RWPE2 (cell line): Measurements from ENCODE around the gene HIBCH.

Experiments used
- ATAC-seq: fragments of 200-7000 bp; cut with Tn5 transposase; 3 replicates; pipeline ENCODE4 v1.9.1; 2021; ENCODE audit warnings: low read depth
- DNase-seq: peaks from one replicate; pipeline ENCODE4 v3.0.0-alpha.2; 2020; ENCODE audit warnings: low spot score
- H3K27ac ChIP-seq: fragments of 450-650 bp; 2 replicates; pipeline ENCODE4 v1.5.1; 2017; ENCODE audit warnings: mild to moderate bottlenecking; ENCODE audit not compliant: poor library complexity, severe bottlenecking
- H3K27me3 ChIP-seq: fragments of 250-450 bp; sonication (Bioruptor Pico); 2 replicates; pipeline ENCODE4 v1.5.1; 2021; ENCODE audit warnings: mild to moderate bottlenecking, moderate library complexity; ENCODE audit not compliant: insufficient read depth, poor library complexity, severe bottlenecking
- H3K36me3 ChIP-seq: fragments of 250-450 bp; sonication (Bioruptor Pico); 2 replicates; pipeline ENCODE4 v1.5.1; 2020; ENCODE audit warnings: low read depth, mild to moderate bottlenecking, moderate library complexity
- H3K4me1 ChIP-seq: fragments of 250-450 bp; sonication (Bioruptor Pico); 2 replicates; pipeline ENCODE4 v1.5.1; 2021; ENCODE audit warnings: mild to moderate bottlenecking, moderate library complexity; ENCODE audit not compliant: insufficient read depth, poor library complexity, severe bottlenecking
- H3K4me3 ChIP-seq: fragments of 250-450 bp; sonication (Bioruptor Pico); 2 replicates; pipeline ENCODE4 v1.5.1; 2021; ENCODE audit warnings: mild to moderate bottlenecking, moderate library complexity; ENCODE audit not compliant: severe bottlenecking
- H3K9me3 ChIP-seq: fragments of 250-450 bp; sonication (Bioruptor Pico); 2 replicates; pipeline ENCODE4 v1.5.1; 2021; ENCODE audit warnings: mild to moderate bottlenecking, moderate library complexity; ENCODE audit not compliant: severe bottlenecking
- TF ChIP-seq, protein P1 (sequence below): fragments of 450-650 bp; IDR thresholded peaks from one replicate; pipeline ENCODE4 v1.5.1; 2017; ENCODE audit warnings: mild to moderate bottlenecking, moderate library complexity; ENCODE audit not compliant: poor library complexity, severe bottlenecking

Gene HIBCH

DNA sequence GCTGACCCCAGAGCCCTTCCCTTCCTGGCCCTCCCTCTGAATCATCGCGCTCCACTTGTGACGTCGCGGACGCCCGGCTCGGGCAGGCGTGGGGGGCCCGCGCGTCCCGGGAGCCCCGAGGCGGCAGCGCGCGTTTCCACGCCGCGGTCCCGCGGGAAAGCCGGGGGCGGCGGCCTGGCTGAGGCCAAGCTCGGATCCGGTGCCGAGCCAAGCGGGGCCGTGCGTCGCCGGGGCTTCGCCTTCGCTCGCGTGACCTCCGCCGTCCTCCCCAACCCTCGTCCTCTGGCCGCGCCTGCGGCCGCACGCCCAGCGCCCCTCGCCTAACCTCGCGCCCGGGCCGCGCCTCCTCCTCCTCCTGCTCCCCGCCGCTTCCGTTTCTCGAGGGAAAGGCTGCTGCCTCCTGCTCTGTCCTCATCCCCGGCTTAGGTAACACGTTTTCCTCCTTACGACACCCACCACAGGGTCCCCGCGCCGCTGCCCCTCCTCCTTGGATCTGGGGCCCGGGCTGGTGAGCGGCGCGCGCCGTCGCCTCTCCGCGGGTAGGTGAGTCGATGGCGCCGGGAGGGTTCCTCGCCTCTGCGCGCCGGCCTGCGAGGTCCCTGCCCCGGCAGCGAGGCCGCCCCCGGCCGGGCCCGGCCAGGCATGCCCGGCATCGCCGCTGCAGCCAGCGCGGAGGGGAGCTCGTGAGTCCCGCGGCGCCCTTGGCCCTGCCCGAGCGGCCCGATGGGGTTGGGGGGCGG, 24.1 kb upstream of the HIBCH start, which contains the start of gene INPP1:
Gene INPP1 (plus strand): TSS at position 54 of the 740 bp plus-strand sequence. CDS start 16,514 bp downstream, outside the sequence.
- TF ChIP-seq, protein P1, sequence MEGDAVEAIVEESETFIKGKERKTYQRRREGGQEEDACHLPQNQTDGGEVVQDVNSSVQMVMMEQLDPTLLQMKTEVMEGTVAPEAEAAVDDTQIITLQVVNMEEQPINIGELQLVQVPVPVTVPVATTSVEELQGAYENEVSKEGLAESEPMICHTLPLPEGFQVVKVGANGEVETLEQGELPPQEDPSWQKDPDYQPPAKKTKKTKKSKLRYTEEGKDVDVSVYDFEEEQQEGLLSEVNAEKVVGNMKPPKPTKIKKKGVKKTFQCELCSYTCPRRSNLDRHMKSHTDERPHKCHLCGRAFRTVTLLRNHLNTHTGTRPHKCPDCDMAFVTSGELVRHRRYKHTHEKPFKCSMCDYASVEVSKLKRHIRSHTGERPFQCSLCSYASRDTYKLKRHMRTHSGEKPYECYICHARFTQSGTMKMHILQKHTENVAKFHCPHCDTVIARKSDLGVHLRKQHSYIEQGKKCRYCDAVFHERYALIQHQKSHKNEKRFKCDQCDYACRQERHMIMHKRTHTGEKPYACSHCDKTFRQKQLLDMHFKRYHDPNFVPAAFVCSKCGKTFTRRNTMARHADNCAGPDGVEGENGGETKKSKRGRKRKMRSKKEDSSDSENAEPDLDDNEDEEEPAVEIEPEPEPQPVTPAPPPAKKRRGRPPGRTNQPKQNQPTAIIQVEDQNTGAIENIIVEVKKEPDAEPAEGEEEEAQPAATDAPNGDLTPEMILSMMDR = no peak
- Histone ChIP-seq H3K4me1 (peaks cover 17% of the 10 kb centered on the region), H3K27ac (peak within 1 kb of the TSS; percentile 46), H3K36me3 (no peaks in the 10 kb centered on the region), H3K9me3 (no peaks in the 10 kb centered on the region), H3K27me3 (no peaks in the 10 kb centered on the region), H3K4me3 (peak within 1 kb of the TSS; percentile 49)
- ATAC-seq (peak; percentile 70), DNase-seq (peak; percentile 57)

- Histone ChIP-seq H3K9me3 (no peaks in the 10 kb centered on the region), H3K27ac (peak overlapping the region; percentile 46), H3K36me3 (no peaks in the 10 kb centered on the region), H3K4me1 (peaks cover 17% of the 10 kb centered on the region), H3K27me3 (no peaks in the 10 kb centered on the region), H3K4me3 (peak overlapping the region; percentile 49)
- ATAC-seq (peak; percentile 6), DNase-seq (no peak)
- TF ChIP-seq, protein P1 = no peak
Observed at GRCh38 chr2:190343089-190343535, 23.5 kb upstream of the HIBCH start.

DNA sequence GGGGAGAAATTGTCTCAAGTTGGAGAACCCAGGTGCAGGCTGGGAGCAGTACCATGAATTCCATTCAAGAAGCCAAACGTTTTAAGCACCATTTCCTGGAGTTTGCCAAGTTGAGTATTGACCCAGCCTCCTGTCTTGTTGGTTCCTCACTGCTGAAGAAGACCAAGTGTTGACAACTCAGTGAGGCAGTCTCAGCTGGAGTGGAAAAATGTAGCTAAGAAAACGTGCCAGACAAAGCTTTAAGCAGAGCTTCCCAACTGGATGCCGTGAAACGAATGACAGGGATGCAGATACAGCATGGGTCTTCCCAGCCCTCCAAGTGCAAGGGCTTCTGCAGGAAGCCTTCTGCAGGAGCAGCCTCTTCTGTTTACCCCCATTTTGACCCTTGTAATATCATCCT, 23.0 kb upstream of the HIBCH start:
- DNase-seq (no peak), ATAC-seq (no peak)
- Histone ChIP-seq H3K4me3 (no peak overlapping the region), H3K4me1 (peaks cover 17% of the 10 kb centered on the region), H3K36me3 (no peaks in the 10 kb centered on the region), H3K27ac (no peak overlapping the region), H3K9me3 (no peaks in the 10 kb centered on the region), H3K27me3 (no peaks in the 10 kb centered on the region)
- TF ChIP-seq, protein P1 = no peak

GRCh38 chr2:190340369-190340768, 20.7 kb upstream of the HIBCH start:
- TF ChIP-seq, protein P1 = no peak
- no peak overlapping the region for H3K4me3 ChIP-seq
- no peaks in the 10 kb centered on the region for H3K9me3 ChIP-seq
- no peaks in the 10 kb centered on the region for H3K27me3 ChIP-seq
- no peak for DNase-seq
- no peak overlapping the region for H3K27ac ChIP-seq
- H3K36me3 ChIP-seq = no peaks in the 10 kb centered on the region
- peak; percentile 28; the same call in 1 of the 3 replicates for ATAC-seq
- H3K4me1 ChIP-seq = peaks cover 8% of the 10 kb centered on the region

GRCh38 chr2:190339394-190339793, 19.8 kb upstream of the HIBCH start:
- H3K4me3 ChIP-seq = no peak overlapping the region
- no peak overlapping the region for H3K27ac ChIP-seq
- no peaks in the 10 kb centered on the region for H3K9me3 ChIP-seq
- ATAC-seq = no peak
- no peaks in the 10 kb centered on the region for H3K36me3 ChIP-seq
- TF ChIP-seq, protein P1 = no peak
- H3K27me3 ChIP-seq = no peaks in the 10 kb centered on the region
- DNase-seq = no peak
- H3K4me1 ChIP-seq = peaks cover under 1% of the 10 kb centered on the region
